Liver (tissue), 3 donors: ENCODE results near the gene FCN3.

Experiments
- ATF3 ChIP-seq: IDR thresholded peaks from 2 replicates; pipeline ENCODE4 v1.6.1; 2016; ENCODE audit warnings: antibody characterized with exemption
- CTCF ChIP-seq: fragments of 150-350 bp; IDR thresholded peaks from 2 replicates; pipeline ENCODE4 v1.5.1; 2017; ENCODE audit warnings: improper control_type of control experiment, low read depth, low read length; ENCODE audit not compliant: missing input control
- GABPA ChIP-seq, 2 donors: IDR thresholded peaks in 1 of 2; conservative IDR thresholded peaks in 1 of 2; 2 replicates each; pipeline ENCODE4 v1.6.1; 2016; ENCODE audit warnings: antibody characterized with exemption in 2 of 2, mild to moderate bottlenecking in 1 of 2, moderate library complexity in 1 of 2
- HNF4A ChIP-seq, 2 donors: conservative IDR thresholded peaks; 2 replicates each; pipeline ENCODE4 v1.6.1; 2016; ENCODE audit warnings: antibody characterized with exemption in 2 of 2, mild to moderate bottlenecking in 2 of 2
- JUND ChIP-seq, 2 donors: IDR thresholded peaks; 2 replicates each; pipeline ENCODE4 v1.6.1; 2016; ENCODE audit warnings: antibody characterized with exemption in 2 of 2
- RAD21 ChIP-seq, 2 donors: IDR thresholded peaks; 2 replicates each; pipeline ENCODE4 v1.6.1; 2016; ENCODE audit warnings: antibody characterized with exemption in 2 of 2, mild to moderate bottlenecking in 2 of 2
- REST ChIP-seq: IDR thresholded peaks from 2 replicates; pipeline ENCODE4 v1.6.1; 2016; ENCODE audit warnings: antibody characterized with exemption, mild to moderate bottlenecking
- TAF1 ChIP-seq: conservative IDR thresholded peaks from 2 replicates; pipeline ENCODE4 v1.6.1; 2016; ENCODE audit warnings: antibody characterized with exemption, mild to moderate bottlenecking
- ZBTB33 ChIP-seq: IDR thresholded peaks from 2 replicates; pipeline ENCODE4 v1.6.1; 2016; ENCODE audit warnings: antibody characterized with exemption
- donor health status: healthy.
- donor health status: healthy.

- no peak for TF ChIP-seq ATF3
- no peak for TF ChIP-seq CTCF
- no peak for TF ChIP-seq JUND (IDR thresholded peaks at IDR 0.05)
- no peak for TF ChIP-seq REST
- no peak for TF ChIP-seq ZBTB33
- no peak for TF ChIP-seq HNF4A (conservative IDR thresholded peaks at IDR 0.05)
- TF ChIP-seq RAD21 (IDR thresholded peaks at IDR 0.05), result no peak
- TF ChIP-seq TAF1, result no peak
- no peak for TF ChIP-seq GABPA (IDR thresholded peaks at IDR 0.05 in 1 of 2, conservative IDR thresholded peaks at IDR 0.05 in 1 of 2)
These were observed 31.7 kb upstream of the FCN3 start for GRCh38 chr1:27406362-27406680.
